ENCODE results near the gene KLF6.

The KLF6 gene

GRCh38 chr10:3784510-3785250 lies at the start of gene KLF6:
KLF6 (minus strand) TSS chr10:3785209; CDS start chr10:3785014, 195 bp downstream.
- H3K4me3 ChIP-seq (replicated peaks; ENCODE audit: low read depth, low read length), result peak within 1 kb of the TSS; percentile 82
- no peak for DNase-seq (ENCODE audit: extremely low read depth, low read depth)
- TF ChIP-seq, protein P1, sequence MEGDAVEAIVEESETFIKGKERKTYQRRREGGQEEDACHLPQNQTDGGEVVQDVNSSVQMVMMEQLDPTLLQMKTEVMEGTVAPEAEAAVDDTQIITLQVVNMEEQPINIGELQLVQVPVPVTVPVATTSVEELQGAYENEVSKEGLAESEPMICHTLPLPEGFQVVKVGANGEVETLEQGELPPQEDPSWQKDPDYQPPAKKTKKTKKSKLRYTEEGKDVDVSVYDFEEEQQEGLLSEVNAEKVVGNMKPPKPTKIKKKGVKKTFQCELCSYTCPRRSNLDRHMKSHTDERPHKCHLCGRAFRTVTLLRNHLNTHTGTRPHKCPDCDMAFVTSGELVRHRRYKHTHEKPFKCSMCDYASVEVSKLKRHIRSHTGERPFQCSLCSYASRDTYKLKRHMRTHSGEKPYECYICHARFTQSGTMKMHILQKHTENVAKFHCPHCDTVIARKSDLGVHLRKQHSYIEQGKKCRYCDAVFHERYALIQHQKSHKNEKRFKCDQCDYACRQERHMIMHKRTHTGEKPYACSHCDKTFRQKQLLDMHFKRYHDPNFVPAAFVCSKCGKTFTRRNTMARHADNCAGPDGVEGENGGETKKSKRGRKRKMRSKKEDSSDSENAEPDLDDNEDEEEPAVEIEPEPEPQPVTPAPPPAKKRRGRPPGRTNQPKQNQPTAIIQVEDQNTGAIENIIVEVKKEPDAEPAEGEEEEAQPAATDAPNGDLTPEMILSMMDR (IDR thresholded peaks at IDR 0.05; ENCODE audit: low read depth, low read length, missing control alignments), result no peak

- H3K4me3 ChIP-seq (replicated peaks; ENCODE audit: low read depth, low read length), result no peak overlapping the region
- TF ChIP-seq, protein P1 (IDR thresholded peaks at IDR 0.05; ENCODE audit: low read depth, low read length, missing control alignments), result no peak
- no peak for DNase-seq (ENCODE audit: extremely low read depth, low read depth)
These were observed 49.4 kb upstream of the KLF6 start for GRCh38 chr10:3834404-3834803.

- no peak for DNase-seq (ENCODE audit: extremely low read depth, low read depth)
- TF ChIP-seq, protein P1 (IDR thresholded peaks at IDR 0.05; ENCODE audit: low read depth, low read length, missing control alignments), result no peak
- H3K4me3 ChIP-seq (replicated peaks; ENCODE audit: low read depth, low read length), result no peak overlapping the region
These were observed 48.0 kb upstream of the KLF6 start for GRCh38 chr10:3833046-3833445.

GRCh38 chr10:3832022-3832786 lies 47.2 kb upstream of the KLF6 start:
- H3K4me3 ChIP-seq (replicated peaks; ENCODE audit: low read depth, low read length), result no peak overlapping the region
- TF ChIP-seq, protein P1 (IDR thresholded peaks at IDR 0.05; ENCODE audit: low read depth, low read length, missing control alignments), result no peak
- no peak for DNase-seq (ENCODE audit: extremely low read depth, low read depth)

GRCh38 chr10:3831608-3832007 lies 46.6 kb upstream of the KLF6 start:
- no peak overlapping the region for H3K4me3 ChIP-seq (replicated peaks; ENCODE audit: low read depth, low read length)
- no peak for DNase-seq (ENCODE audit: extremely low read depth, low read depth)
- TF ChIP-seq, protein P1 (IDR thresholded peaks at IDR 0.05; ENCODE audit: low read depth, low read length, missing control alignments), result no peak

GRCh38 chr10:3830946-3831345 lies 45.9 kb upstream of the KLF6 start:
- DNase-seq (ENCODE audit: extremely low read depth, low read depth), result no peak
- H3K4me3 ChIP-seq (replicated peaks; ENCODE audit: low read depth, low read length), result no peak overlapping the region
- TF ChIP-seq, protein P1 (IDR thresholded peaks at IDR 0.05; ENCODE audit: low read depth, low read length, missing control alignments), result no peak
